ENCODE data around the gene DNAH1. TPM values are rescaled to one million over a fixed set of nuclear protein-coding genes. Genes with fewer than 3 reads are reported as not detected.

Gene DNAH1
- total and polyA plus RNA-seq, 2 experiments from 2014 or later = 4.0 to 4.2 TPM

GRCh38 chr3:52326976-52327375 is 10.9 kb downstream of the DNAH1 start:
- 90% methylated on average over 6 of the region's 6 CpGs for WGBS (ENCODE audit: low lambda C conversion rate, missing lambda C conversion rate)
- H3K36me3 ChIP-seq (replicated peaks; ENCODE audit: insufficient read depth, low read depth) = no peaks in the 10 kb centered on the region
- H3K79me2 ChIP-seq = no peaks in the 10 kb centered on the region
- H3K9me3 ChIP-seq (ENCODE audit: low read depth) = no peaks in the 10 kb centered on the region
- TF ChIP-seq EZH2 (IDR thresholded peaks at IDR 0.05; ENCODE audit: borderline replicate concordance) (no peak), EZH2phosphoT487 (IDR thresholded peaks at IDR 0.05; ENCODE audit: low read depth, severe bottlenecking, unreplicated experiment) (no peak)
- TF ChIP-seq, protein P1, sequence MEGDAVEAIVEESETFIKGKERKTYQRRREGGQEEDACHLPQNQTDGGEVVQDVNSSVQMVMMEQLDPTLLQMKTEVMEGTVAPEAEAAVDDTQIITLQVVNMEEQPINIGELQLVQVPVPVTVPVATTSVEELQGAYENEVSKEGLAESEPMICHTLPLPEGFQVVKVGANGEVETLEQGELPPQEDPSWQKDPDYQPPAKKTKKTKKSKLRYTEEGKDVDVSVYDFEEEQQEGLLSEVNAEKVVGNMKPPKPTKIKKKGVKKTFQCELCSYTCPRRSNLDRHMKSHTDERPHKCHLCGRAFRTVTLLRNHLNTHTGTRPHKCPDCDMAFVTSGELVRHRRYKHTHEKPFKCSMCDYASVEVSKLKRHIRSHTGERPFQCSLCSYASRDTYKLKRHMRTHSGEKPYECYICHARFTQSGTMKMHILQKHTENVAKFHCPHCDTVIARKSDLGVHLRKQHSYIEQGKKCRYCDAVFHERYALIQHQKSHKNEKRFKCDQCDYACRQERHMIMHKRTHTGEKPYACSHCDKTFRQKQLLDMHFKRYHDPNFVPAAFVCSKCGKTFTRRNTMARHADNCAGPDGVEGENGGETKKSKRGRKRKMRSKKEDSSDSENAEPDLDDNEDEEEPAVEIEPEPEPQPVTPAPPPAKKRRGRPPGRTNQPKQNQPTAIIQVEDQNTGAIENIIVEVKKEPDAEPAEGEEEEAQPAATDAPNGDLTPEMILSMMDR (IDR thresholded peaks at IDR 0.05; ENCODE audit: poor library complexity) = no peak
- H3K27me3 ChIP-seq = no peaks in the 10 kb centered on the region
- no peak overlapping the region for H3K4me2 ChIP-seq
- H3K4me3 ChIP-seq = no peak overlapping the region
- DNase-seq (ENCODE audit: low spot score) = no peak
- no peak overlapping the region for H2AFZ ChIP-seq
- H3K27ac ChIP-seq = no peak overlapping the region
- no peaks in the 10 kb centered on the region for H3K9me2 ChIP-seq (replicated peaks; ENCODE audit: insufficient read depth)
- H4K20me1 ChIP-seq (ENCODE audit: insufficient read depth, poor library complexity, severe bottlenecking) = no peaks in the 10 kb centered on the region
- H3K4me1 ChIP-seq (ENCODE audit: insufficient read depth) = no peaks in the 10 kb centered on the region

- H3K4me3 ChIP-seq = no peak overlapping the region
- H2AFZ ChIP-seq = no peak overlapping the region
- no peak overlapping the region for H3K4me2 ChIP-seq
- DNase-seq (ENCODE audit: low spot score) = no peak
- no peaks in the 10 kb centered on the region for H3K9me2 ChIP-seq (replicated peaks; ENCODE audit: insufficient read depth)
- WGBS (ENCODE audit: low lambda C conversion rate, missing lambda C conversion rate) = 83% methylated on average over 5 of the region's 5 CpGs
- no peak overlapping the region for H3K27ac ChIP-seq
- H3K4me1 ChIP-seq (ENCODE audit: insufficient read depth) = no peaks in the 10 kb centered on the region
- no peaks in the 10 kb centered on the region for H4K20me1 ChIP-seq (ENCODE audit: insufficient read depth, poor library complexity, severe bottlenecking)
- no peaks in the 10 kb centered on the region for H3K79me2 ChIP-seq
- H3K27me3 ChIP-seq = no peaks in the 10 kb centered on the region
- TF ChIP-seq, protein P1 (IDR thresholded peaks at IDR 0.05; ENCODE audit: poor library complexity) = no peak
- H3K36me3 ChIP-seq (replicated peaks; ENCODE audit: insufficient read depth, low read depth) = no peaks in the 10 kb centered on the region
- H3K9me3 ChIP-seq (ENCODE audit: low read depth) = no peaks in the 10 kb centered on the region
Observed at GRCh38 chr3:52327486-52328290, 11.6 kb downstream of the DNAH1 start.

GRCh38 chr3:52328536-52329080 is 12.5 kb downstream of the DNAH1 start:
- H3K9me3 ChIP-seq (ENCODE audit: low read depth) = no peaks in the 10 kb centered on the region

More at GRCh38 chr3:52328536-52329080, 12.5 kb downstream of the DNAH1 start:
- Histone ChIP-seq H3K4me2 (no peak overlapping the region), H3K27ac (no peak overlapping the region), H3K9me2 (replicated peaks; ENCODE audit: insufficient read depth) (no peaks in the 10 kb centered on the region), H3K79me2 (no peaks in the 10 kb centered on the region), H3K4me3 (no peak overlapping the region), H3K36me3 (replicated peaks; ENCODE audit: insufficient read depth, low read depth) (no peaks in the 10 kb centered on the region), H3K4me1 (ENCODE audit: insufficient read depth) (no peaks in the 10 kb centered on the region), H3K27me3 (no peaks in the 10 kb centered on the region), H4K20me1 (ENCODE audit: insufficient read depth, poor library complexity, severe bottlenecking) (no peaks in the 10 kb centered on the region), H2AFZ (no peak overlapping the region)
- no peak for TF ChIP-seq EZH2phosphoT487 (IDR thresholded peaks at IDR 0.05; ENCODE audit: low read depth, severe bottlenecking, unreplicated experiment)
- TF ChIP-seq, protein P1 (IDR thresholded peaks at IDR 0.05; ENCODE audit: poor library complexity) = no peak
- TF ChIP-seq EZH2 (IDR thresholded peaks at IDR 0.05; ENCODE audit: borderline replicate concordance) = no peak
- WGBS (ENCODE audit: low lambda C conversion rate, missing lambda C conversion rate) = 98% methylated on average over 5 of the region's 5 CpGs
- DNase-seq (ENCODE audit: low spot score) = no peak

All from hepatocyte (in vitro differentiated cells).